Caco-2 (cell line): ENCODE results near the gene NLGN4X. TPM values are rescaled to one million over a fixed set of nuclear protein-coding genes. Genes with fewer than 3 reads are reported as not detected.

Experiments used
- BruUV-seq: library from RNA; stranded (reverse); fragments of 400-500 nt; replicated peaks from 2 replicates; lab custom pipeline; 2021; lab: Mats Ljungman, UMichigan
- CTCF ChIA-PET: fragments of 300-600 bp; sonication (Branson Sonifier 250); formaldehyde crosslinking; loops from one replicate; lab custom pipeline; 2022; ENCODE audit warnings: antibody characterized with exemption; lab: Charles Lee
- POLR2A ChIA-PET: fragments of 300-600 bp; sonication (Branson Sonifier 250); formaldehyde crosslinking; loops from one replicate; lab custom pipeline; 2022; ENCODE audit warnings: antibody characterized with exemption; lab: Charles Lee
- DNase-seq, 2 experiments: peaks; one replicate each; pipeline versions ENCODE4 v3.0.0 to v3.0.0-alpha.2; 2020 to 2022
- H3K27me3 ChIP-seq: replicated peaks from 2 replicates; pipeline ENCODE4 v1.6.0; 2011; ENCODE audit warnings: low read length; ENCODE audit not compliant: control insufficient read depth, insufficient read depth
- H3K36me3 ChIP-seq: 2 replicates; pipeline ENCODE4 v1.5.1; 2011; ENCODE audit warnings: low read length; ENCODE audit not compliant: control insufficient read depth, insufficient read depth
- H3K4me1 ChIP-seq: fragments of 250-450 bp; sonication (Bioruptor Pico); 2 replicates; pipeline ENCODE4 v1.5.1; 2020; ENCODE audit warnings: mild to moderate bottlenecking
- H3K4me3 ChIP-seq: 2 replicates; pipeline ENCODE4 v1.5.1; 2011; ENCODE audit warnings: low read depth, mild to moderate bottlenecking, control low read depth, low read length
- H3K9me3 ChIP-seq: fragments of 250-450 bp; sonication (Bioruptor Pico); 2 replicates; pipeline ENCODE4 v1.5.1; 2020; ENCODE audit warnings: mild to moderate bottlenecking, moderate library complexity
- H3K27ac Mint-ChIP-seq: one replicate; pipeline ENCODE4 v1.8.0; 2022; ENCODE audit warnings: mixed read lengths; ENCODE audit not compliant: unreplicated experiment
- H3K27me3 Mint-ChIP-seq: one replicate; pipeline ENCODE4 v1.8.0; 2022; ENCODE audit warnings: mixed read lengths; ENCODE audit not compliant: insufficient read depth, unreplicated experiment
- H3K36me3 Mint-ChIP-seq: one replicate; pipeline ENCODE4 v1.8.0; 2022; ENCODE audit warnings: mild to moderate bottlenecking, mixed read lengths; ENCODE audit not compliant: insufficient read depth, unreplicated experiment
- H3K4me1 Mint-ChIP-seq: one replicate; pipeline ENCODE4 v1.8.0; 2022; ENCODE audit warnings: low read depth, mixed read lengths; ENCODE audit not compliant: unreplicated experiment
- H3K4me3 Mint-ChIP-seq: one replicate; pipeline ENCODE4 v1.8.0; 2022; ENCODE audit warnings: mild to moderate bottlenecking, moderate library complexity, mixed read lengths; ENCODE audit not compliant: unreplicated experiment
- H3K9me3 Mint-ChIP-seq: one replicate; pipeline ENCODE4 v1.8.0; 2022; ENCODE audit warnings: mixed read lengths; ENCODE audit not compliant: unreplicated experiment
- intact Hi-C: fragments of 100-400 bp; cut with micrococcal nuclease; formaldehyde crosslinking; loops from one replicate; pipeline ENCODE4 v1.10.0; 2022; ENCODE audit not compliant: unreplicated experiment
- total RNA-seq: library from RNA; stranded (reverse); gene quantifications from 2 replicates; pipeline ENCODE4 v1.2.3, GENCODE V29; 2022
- TF ChIP-seq, protein P1 (sequence below), 2 experiments: fragments of 200-600 bp in 1 of 2; IDR thresholded peaks; 1 replicate in 1 of 2; 2 replicates in 1 of 2; pipeline versions ENCODE4 v1.5.1 to v1.8.0; 2011 to 2022; ENCODE audit warnings: antibody characterized with exemption in 1 of 2, control low read depth in 1 of 2, inconsistent platforms in 1 of 2, low read depth in 1 of 2, low read length in 1 of 2, mild to moderate bottlenecking in 1 of 2, moderate library complexity in 1 of 2; ENCODE audit not compliant: insufficient read depth in 1 of 2, severe bottlenecking in 1 of 2, unreplicated experiment in 1 of 2

NLGN4X gene
- total RNA-seq, 1 experiment from 2014 or later, result not detected

DNA sequence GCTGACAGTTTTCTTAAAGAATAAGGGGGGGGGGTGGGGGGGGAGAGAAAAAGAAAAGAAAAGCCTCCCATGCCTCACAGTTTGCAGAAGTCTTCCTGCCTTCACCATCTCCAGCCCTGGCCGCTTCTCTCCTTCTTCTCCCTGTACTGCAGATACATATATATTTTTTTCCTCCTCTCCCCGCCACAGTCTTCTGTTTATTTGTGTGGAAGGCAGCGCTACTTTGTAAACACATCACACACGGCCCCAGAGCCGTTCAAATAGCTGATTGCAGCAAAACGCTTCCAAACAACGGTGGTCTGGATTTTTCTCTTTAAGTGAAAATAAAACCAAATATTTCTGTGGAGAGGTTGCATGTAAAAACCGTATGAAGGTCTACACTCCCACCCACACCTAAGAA is 732 bp downstream of the NLGN4X start:
- no TSS peak for BruUV-seq
- Histone ChIP-seq H3K4me3 (no peak overlapping the region), H3K36me3 (no peaks in the 10 kb centered on the region), H3K27me3 (no peaks in the 10 kb centered on the region), H3K4me1 (no peaks in the 10 kb centered on the region), H3K9me3 (no peaks in the 10 kb centered on the region)
- intact Hi-C loops, result no loop called here
- ChIA-PET CTCF (no interaction called here), POLR2A (interaction anchor here (0.6 kb wide), 1 partner anchor 910 kb away, joined by 4 read pairs; no protein-coding TSS in a partner anchor)
- no peak for DNase-seq
- Mint-ChIP-seq H3K27ac (no peak overlapping the region), H3K36me3 (no peaks in the 10 kb centered on the region), H3K4me1 (no peaks in the 10 kb centered on the region), H3K27me3 (peaks cover 11% of the 10 kb centered on the region), H3K9me3 (no peaks in the 10 kb centered on the region), H3K4me3 (no peak overlapping the region)
- TF ChIP-seq, protein P1, sequence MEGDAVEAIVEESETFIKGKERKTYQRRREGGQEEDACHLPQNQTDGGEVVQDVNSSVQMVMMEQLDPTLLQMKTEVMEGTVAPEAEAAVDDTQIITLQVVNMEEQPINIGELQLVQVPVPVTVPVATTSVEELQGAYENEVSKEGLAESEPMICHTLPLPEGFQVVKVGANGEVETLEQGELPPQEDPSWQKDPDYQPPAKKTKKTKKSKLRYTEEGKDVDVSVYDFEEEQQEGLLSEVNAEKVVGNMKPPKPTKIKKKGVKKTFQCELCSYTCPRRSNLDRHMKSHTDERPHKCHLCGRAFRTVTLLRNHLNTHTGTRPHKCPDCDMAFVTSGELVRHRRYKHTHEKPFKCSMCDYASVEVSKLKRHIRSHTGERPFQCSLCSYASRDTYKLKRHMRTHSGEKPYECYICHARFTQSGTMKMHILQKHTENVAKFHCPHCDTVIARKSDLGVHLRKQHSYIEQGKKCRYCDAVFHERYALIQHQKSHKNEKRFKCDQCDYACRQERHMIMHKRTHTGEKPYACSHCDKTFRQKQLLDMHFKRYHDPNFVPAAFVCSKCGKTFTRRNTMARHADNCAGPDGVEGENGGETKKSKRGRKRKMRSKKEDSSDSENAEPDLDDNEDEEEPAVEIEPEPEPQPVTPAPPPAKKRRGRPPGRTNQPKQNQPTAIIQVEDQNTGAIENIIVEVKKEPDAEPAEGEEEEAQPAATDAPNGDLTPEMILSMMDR (IDR thresholded peaks at IDR 0.05; ENCODE audit: insufficient read depth in 1 of 2, low read depth in 1 of 2, low read length in 1 of 2, severe bottlenecking in 1 of 2, unreplicated experiment in 1 of 2), result no peak

DNA sequence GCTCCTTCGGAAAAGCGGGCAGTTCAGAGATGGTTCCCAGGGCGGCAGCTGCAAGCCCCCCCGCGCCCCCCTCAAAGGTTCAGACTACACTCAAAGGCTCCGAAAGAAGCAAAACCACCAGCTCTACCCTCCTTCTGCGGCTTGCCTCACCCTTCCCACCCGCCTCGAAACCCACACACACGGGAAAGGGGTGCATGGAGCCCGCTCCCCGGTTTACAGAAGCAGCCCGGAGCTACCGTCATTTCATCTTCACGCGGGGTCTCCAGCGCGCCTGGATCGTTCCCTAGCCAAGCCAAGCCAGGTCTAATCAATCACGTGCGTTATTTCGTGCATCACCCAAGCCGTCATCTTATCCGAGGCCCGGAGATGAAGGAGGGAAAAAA is 1.2 kb downstream of the NLGN4X start:
- POLR2A ChIA-PET, result interaction anchor here (0.6 kb wide), 1 partner anchor 911 kb away, joined by 4 read pairs; no protein-coding TSS in a partner anchor

DNA sequence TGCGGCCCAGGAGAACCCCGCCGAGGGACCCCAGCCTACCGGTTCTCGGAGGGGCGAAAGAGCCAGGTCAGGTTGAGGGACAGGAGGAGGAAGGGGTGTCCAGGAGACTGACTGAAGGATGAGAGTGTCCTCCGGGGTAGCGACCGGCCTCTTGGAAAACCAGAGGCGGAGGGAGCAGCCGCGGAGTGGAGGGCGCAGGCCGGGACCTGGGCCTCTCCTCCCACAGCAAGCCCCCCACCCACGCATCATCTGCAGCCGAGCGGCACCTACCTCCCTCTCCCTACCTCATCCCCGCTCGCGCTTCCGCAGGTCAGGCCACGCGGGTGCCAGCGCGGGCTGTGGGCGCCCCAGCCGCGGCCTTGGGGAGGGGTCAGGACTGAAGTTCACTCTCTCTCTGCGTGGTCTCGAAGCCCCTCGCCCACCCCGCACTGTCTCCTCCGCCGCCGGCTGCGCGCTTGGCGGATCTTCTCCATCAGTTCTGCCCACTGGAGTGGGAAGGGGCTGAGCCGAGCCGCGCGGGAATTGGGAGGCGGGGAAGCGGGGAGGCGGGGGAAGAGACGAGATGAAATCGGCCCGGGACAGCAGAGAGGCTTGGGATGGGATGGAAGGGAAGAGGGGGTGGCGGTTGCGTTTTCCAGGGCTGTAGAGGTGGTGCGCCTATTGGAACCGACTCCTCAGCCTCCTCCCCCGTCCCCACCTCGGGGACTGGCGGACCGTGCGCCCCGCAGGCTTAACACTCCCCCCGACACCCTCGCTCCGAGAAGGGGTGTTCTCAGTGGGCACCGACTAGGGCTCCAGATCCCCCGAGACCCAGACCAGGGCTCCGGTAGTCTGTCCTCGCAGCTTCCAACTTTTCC is 1.8 kb downstream of the NLGN4X start:
- POLR2A ChIA-PET, result no interaction called here
- intact Hi-C loops, result no loop called here
- CTCF ChIA-PET, result no interaction called here
- Mint-ChIP-seq H3K36me3 (no peaks in the 10 kb centered on the region), H3K27me3 (peaks cover 11% of the 10 kb centered on the region), H3K4me1 (no peaks in the 10 kb centered on the region), H3K4me3 (no peak overlapping the region), H3K27ac (no peak overlapping the region), H3K9me3 (no peaks in the 10 kb centered on the region)
- BruUV-seq, result no TSS peak
- H3K4me1 ChIP-seq, result no peaks in the 10 kb centered on the region
- no peak overlapping the region for H3K4me3 ChIP-seq
- TF ChIP-seq, protein P1 (IDR thresholded peaks at IDR 0.05; ENCODE audit: insufficient read depth in 1 of 2, low read depth in 1 of 2, low read length in 1 of 2, severe bottlenecking in 1 of 2, unreplicated experiment in 1 of 2), result no peak
- no peaks in the 10 kb centered on the region for H3K9me3 ChIP-seq
- H3K36me3 ChIP-seq, result no peaks in the 10 kb centered on the region
- no peak for DNase-seq
- no peaks in the 10 kb centered on the region for H3K27me3 ChIP-seq

More for the DNA sequence above, 1.2 kb downstream of the NLGN4X start:
- Mint-ChIP-seq H3K27ac (no peak overlapping the region), H3K36me3 (no peaks in the 10 kb centered on the region), H3K4me3 (no peak overlapping the region), H3K4me1 (no peaks in the 10 kb centered on the region), H3K9me3 (no peaks in the 10 kb centered on the region), H3K27me3 (peaks cover 11% of the 10 kb centered on the region)
- TF ChIP-seq, protein P1 (IDR thresholded peaks at IDR 0.05; ENCODE audit: insufficient read depth in 1 of 2, low read depth in 1 of 2, low read length in 1 of 2, severe bottlenecking in 1 of 2, unreplicated experiment in 1 of 2), result no peak
- H3K27me3 ChIP-seq, result no peaks in the 10 kb centered on the region
- no peak for DNase-seq
- H3K4me3 ChIP-seq, result no peak overlapping the region
- H3K9me3 ChIP-seq, result no peaks in the 10 kb centered on the region
- no peaks in the 10 kb centered on the region for H3K36me3 ChIP-seq
- H3K4me1 ChIP-seq, result no peaks in the 10 kb centered on the region
- intact Hi-C loops, result no loop called here
- CTCF ChIA-PET, result no interaction called here
- no TSS peak for BruUV-seq
